Right cardiac atrium (tissue), 5 donors: ENCODE data around the gene VSX1. TPM values are rescaled to one million over a fixed set of nuclear protein-coding genes. Genes with fewer than 3 reads are reported as not detected.

Source experiments
- ATAC-seq, 2 donors: fragments of 200-7000 bp; cut with Tn5 transposase; one replicate each; pipeline versions ENCODE4 v1.8.0 to v1.9.1; 2020; ENCODE audit warnings: moderate library complexity in 2 of 2, mild to moderate bottlenecking in 1 of 2
- DNase-seq, 3 donors: peaks; one replicate each; pipeline ENCODE4 v3.0.0-alpha.2; 2020
- H3K27ac ChIP-seq: one replicate; pipeline ENCODE4 v1.5.1; 2013; ENCODE audit warnings: mild to moderate bottlenecking, low read length, control low read depth, moderate library complexity
- H3K27me3 ChIP-seq: one replicate; pipeline ENCODE4 v1.6.1; 2013; ENCODE audit not compliant: control insufficient read depth, insufficient read depth
- H3K4me1 ChIP-seq: one replicate; pipeline ENCODE4 v1.6.1; 2013; ENCODE audit warnings: low read length; ENCODE audit not compliant: control insufficient read depth, insufficient read depth
- H3K4me3 ChIP-seq: one replicate; pipeline ENCODE4 v1.5.1; 2013; ENCODE audit warnings: low read length, control low read depth
- H3K9me3 ChIP-seq: one replicate; pipeline ENCODE4 v1.6.1; 2013; ENCODE audit warnings: low read length; ENCODE audit not compliant: control insufficient read depth
- WGBS: extraction: QIAGEN DNeasy Blood & Tissue Kit; methylation state at CpG from one replicate; pipeline ENCODE4 v1.1.7; 2013; 5-methylcytosine and 5-hydroxymethylcytosine counted together
- intact Hi-C, 4 donors: fragments of 100-400 bp; cut with DNase I; formaldehyde crosslinking; loops; one replicate each; pipeline versions ENCODE4 v1.11.0 to v1.14.0; 2022 to 2023
- polyA plus RNA-seq: library from polyadenylated mRNA; stranded (reverse); fragments of 200-250 nt; gene quantifications from one replicate; pipeline ENCODE4 v1.2.3, GENCODE V29; 2013
- total RNA-seq, 4 donors: library from RNA; stranded (reverse); fragmentation: NEBNext Ultra II Directional; extraction: Animal tissue kit (Norgen Biotek cat#: 25700); gene quantifications; one replicate each; pipeline ENCODE4 v1.2.1, GENCODE V29; 2021
- donor health status: healthy with polysubstance abuse.
- donor health status: DM: no; HTN: yes; CAD: no.
- donor health status: DM: no; HTN: no; CAD: no.
- donor health status: DM: no; HTN: yes; CAD: no; lungs with severe emphysema.
- donor health status: DM: yes; HTN: yes; CAD: no.

VSX1 gene
- total and polyA plus RNA-seq, 5 donors: 0.27 to 0.44 TPM; not detected in 3

DNA sequence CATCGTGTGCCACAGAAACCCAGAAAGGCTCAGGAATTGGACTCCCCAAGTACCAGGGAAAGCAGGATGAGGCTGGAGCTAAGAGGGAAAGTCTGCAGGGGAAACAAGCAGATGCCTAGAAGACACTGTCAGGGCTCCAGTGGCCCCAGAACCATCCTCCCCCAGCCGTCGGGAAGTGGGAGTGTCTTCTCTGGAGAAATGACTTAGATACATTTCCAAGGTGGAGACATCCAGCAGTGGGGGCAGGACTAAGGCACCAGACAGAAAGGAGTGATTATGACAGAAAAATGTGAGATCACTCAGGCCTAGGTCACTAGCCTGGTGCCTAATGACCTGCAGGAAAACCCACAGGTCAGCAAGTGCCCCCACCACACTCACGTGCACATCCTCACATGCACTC is 36.0 kb upstream of the VSX1 start:
- no peak for DNase-seq

DNA sequence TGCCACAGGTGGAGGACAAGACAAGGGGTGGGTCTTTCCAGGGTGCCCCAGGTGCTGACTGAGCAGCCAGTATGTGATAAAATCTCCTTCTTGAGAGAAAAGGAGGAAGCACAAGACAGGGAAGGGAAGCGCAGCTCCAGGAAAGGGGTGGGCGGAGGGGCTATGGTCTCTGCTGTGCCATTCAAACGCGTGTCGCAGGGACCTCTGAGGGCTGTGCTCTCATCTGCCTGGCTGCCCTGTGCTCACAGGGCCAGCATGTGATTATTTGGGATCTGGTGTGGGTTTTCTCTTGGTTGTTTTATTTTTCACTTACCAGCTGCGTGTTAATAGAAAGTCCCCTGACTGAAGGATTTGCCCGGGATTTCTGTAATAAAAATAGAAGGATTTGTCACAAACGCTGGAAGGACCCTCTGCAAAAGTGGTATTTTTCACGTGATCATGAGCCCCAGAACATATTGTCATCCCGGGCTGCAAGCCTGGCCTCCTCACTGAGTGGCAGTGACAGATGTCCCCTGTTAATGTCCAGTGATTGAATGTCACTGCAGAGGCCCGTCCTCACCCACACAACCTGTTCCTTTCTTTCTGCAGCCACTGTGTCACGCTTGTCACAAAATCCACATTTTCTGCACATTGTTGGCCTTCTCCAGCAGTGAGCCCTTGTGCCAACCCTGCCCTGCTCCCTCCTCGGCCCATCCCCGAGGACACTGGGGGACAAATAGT is 35.0 kb upstream of the VSX1 start:
- ATAC-seq (peak in 1 of 2 donors; percentile 48), DNase-seq (peak in 1 of 3 donors; percentile 14)
- intact Hi-C loops: no loop called here
- Histone ChIP-seq H3K4me1 (peaks cover 3% of the 10 kb centered on the region), H3K9me3 (no peaks in the 10 kb centered on the region), H3K27me3 (no peaks in the 10 kb centered on the region), H3K27ac (no peak overlapping the region), H3K4me3 (no peak overlapping the region)
- WGBS: 53% methylated on average over 14 of the region's 14 CpGs

More for the DNA sequence above, 36.0 kb upstream of the VSX1 start:
- Histone ChIP-seq H3K27ac (no peak overlapping the region), H3K9me3 (no peaks in the 10 kb centered on the region), H3K4me1 (peaks cover 3% of the 10 kb centered on the region), H3K4me3 (no peak overlapping the region), H3K27me3 (no peaks in the 10 kb centered on the region)
- ATAC-seq: no peak
- intact Hi-C loops: no loop called here
- 53% methylated on average over 4 of the region's 4 CpGs for WGBS

DNA sequence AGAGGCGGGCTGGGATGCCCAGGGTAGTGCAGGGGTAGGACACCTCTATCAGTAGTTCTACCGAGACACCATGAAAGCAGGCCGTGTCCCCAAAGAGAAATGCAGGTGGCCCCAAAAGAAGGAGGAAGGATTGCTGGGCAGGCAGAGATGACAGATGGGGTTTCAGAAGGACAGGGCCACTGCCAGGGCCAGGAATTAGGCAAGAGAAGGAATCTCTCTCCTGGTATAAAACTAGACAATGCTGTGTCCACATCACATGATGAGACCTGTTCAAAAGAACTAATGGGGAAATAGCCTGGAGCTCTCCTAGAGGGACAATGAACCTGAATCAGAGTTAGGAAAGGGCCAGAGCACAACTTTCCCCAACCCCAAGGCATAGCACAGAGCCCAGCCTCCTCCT is 21.6 kb upstream of the VSX1 start:
- Histone ChIP-seq H3K27ac (no peak overlapping the region), H3K27me3 (no peaks in the 10 kb centered on the region), H3K4me1 (no peaks in the 10 kb centered on the region), H3K4me3 (no peak overlapping the region), H3K9me3 (no peaks in the 10 kb centered on the region)
- ATAC-seq (no peak), DNase-seq (no peak)
- WGBS: 97% methylated on average over 3 of the region's 3 CpGs
- intact Hi-C loops: no loop called here

DNA sequence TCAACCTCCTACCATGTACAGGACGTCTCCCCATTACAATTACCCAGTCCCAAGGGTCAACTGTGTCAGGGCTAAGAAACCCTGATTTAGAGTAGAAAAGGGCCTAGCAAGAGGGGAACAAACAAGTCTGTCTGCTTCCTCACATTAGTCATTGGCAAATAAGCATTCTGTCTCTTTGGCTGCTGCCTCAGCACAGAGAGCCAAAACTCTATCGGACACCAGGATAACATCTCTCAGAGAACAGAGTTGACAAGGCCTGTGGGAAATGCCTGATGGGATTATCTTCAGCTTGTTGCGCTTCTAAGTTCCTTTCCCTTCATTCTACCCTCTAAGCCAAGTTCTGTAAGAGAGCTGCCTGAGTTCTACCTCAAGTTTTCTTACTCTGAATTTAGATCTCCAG is 19.0 kb upstream of the VSX1 start:
- DNase-seq (no peak), ATAC-seq (peak; percentile 77 to 86)
- Histone ChIP-seq H3K27me3 (no peaks in the 10 kb centered on the region), H3K9me3 (no peaks in the 10 kb centered on the region), H3K4me1 (no peaks in the 10 kb centered on the region), H3K27ac (no peak overlapping the region), H3K4me3 (no peak overlapping the region)
- intact Hi-C loops: no loop called here
- WGBS: 22% methylated on average over 3 of the region's 3 CpGs

DNA sequence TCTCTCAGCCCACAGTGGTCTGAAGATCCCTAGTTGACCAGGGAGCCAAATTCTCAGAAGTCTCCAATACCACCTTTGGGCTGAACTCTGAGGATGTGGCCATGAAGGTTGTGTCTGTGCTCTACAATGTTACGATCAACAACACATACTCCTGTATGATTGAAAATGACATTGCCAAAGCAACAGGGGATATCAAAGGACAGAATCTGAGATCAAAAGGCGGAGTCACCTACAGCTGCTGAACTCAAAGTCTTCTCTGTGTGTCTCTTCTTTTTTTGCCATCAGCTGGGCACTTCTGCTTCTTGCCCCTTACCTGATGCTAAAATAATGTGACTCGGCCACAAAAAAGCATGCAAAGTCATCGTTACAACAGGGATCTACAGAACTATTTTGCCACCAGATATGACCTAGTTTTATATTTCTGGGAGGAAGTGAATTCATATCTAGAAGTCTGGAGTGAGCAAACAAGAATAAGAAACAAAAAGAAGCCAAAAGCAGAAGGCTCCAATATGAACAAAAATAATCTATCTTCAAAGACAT is 17.7 kb upstream of the VSX1 start:
- Histone ChIP-seq H3K27me3 (no peaks in the 10 kb centered on the region), H3K9me3 (no peaks in the 10 kb centered on the region), H3K27ac (no peak overlapping the region), H3K4me3 (no peak overlapping the region), H3K4me1 (no peaks in the 10 kb centered on the region)
- WGBS: 77% methylated on average over 4 of the region's 4 CpGs
- ATAC-seq (no peak), DNase-seq (no peak)
- intact Hi-C loops: no loop called here

DNA sequence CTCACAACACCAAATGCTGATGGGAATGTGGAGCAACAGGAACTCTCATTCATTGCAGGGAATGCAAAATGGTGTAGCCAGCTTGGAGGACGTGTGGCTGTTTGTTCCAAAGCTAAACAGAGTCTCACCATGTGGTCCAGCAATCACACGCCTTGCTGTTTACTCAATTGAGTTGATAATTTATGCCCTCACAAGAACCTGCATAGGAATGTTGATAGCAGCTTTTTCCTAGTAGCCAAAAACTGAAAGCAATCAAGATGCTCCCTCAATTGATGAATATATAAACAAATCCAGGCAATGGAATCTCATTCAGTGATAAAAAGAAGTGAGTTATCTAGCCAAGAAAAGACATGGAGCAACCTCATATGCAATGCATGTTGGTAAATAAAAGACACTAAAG is 15.6 kb upstream of the VSX1 start:
- no peak overlapping the region for H3K4me3 ChIP-seq

DNA sequence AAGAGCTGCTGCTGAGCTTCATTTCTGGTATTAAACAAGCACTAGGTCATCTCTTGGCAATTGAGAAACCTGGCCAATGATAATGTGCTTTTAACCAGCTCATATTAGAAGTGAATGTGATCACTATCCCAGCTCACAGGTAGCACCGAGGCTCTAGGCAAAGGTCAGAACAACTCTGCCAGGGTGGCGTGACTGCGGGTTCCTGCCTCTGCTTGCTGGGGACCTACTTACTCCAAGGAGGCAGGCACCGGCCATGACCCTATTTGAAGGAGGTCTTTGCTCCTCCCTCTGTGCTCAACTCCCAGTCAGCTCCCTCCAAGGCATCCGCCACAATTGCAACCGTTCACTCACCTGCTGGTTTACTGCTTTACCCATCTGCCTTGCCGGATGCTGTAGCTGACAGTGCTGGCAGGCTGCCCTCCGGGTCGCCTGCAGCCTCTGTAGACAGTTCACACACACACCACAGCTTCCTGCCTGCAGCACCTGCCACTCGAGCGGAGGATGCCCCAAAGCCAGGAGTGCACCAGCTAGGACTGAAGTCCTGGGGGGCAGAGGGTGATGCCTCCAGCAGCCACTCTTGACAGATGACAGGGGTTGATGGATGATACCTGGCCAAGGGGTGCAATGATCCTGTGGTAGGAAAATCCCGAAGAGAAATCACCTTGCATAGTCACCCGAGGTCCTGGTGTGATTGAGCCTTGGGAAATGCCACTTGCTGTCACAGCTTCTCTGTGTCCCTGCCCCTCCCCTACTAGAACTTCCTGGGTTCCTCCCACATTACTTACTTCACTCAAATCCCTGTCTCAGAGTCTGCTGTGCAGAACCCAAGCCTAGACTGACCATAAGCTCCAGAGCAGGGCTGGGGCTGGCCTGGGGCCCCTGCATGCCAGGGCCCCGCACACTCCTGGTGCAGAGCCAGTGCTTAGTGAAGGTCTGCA is 8.8 kb upstream of the VSX1 start:
- Histone ChIP-seq H3K27me3 (no peaks in the 10 kb centered on the region), H3K4me3 (no peak overlapping the region), H3K9me3 (no peaks in the 10 kb centered on the region), H3K4me1 (no peaks in the 10 kb centered on the region), H3K27ac (no peak overlapping the region)
- peak in 2 of 3 donors; percentile 63 to 64 for DNase-seq
- ATAC-seq: peak in 1 of 2 donors; percentile 26
- WGBS: 57% methylated on average over 14 of the region's 14 CpGs
- intact Hi-C loops: no loop called here

More for the DNA sequence above, 15.6 kb upstream of the VSX1 start:
- Histone ChIP-seq H3K4me1 (no peaks in the 10 kb centered on the region), H3K27me3 (no peaks in the 10 kb centered on the region), H3K27ac (no peak overlapping the region), H3K9me3 (no peaks in the 10 kb centered on the region)
- ATAC-seq (no peak), DNase-seq (no peak)
- intact Hi-C loops: no loop called here
- 25% methylated on average over 2 of the region's 2 CpGs for WGBS

DNA sequence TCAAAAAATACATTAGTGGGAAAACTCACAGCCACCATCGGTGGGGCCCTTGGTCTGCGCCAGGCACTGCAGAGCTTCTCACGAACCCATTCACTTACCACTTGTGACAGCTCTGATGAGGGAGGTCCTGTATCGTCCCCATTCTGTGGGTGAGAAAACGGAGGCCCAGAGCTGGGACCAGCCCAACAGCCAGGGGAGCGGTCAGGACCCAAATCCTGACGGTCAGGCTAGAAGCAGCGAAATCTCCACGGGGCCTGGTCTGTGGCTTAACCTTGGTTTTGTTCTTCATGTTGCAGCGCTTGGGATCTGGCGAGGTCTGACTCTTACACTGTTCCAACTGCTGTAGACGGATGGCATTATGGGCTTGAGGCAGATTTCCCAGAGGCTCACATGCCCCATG is 7.7 kb upstream of the VSX1 start:
- Histone ChIP-seq H3K4me3 (no peak overlapping the region), H3K9me3 (no peaks in the 10 kb centered on the region), H3K4me1 (no peaks in the 10 kb centered on the region), H3K27me3 (no peaks in the 10 kb centered on the region), H3K27ac (no peak overlapping the region)
- ATAC-seq: no peak
- no peak for DNase-seq
- intact Hi-C loops: loop anchor here in 1 of 4 donors (5.0 kb wide), 1 partner anchor 88 kb away; no protein-coding TSS in a partner anchor
- 86% methylated on average over 12 of the region's 12 CpGs for WGBS

DNA sequence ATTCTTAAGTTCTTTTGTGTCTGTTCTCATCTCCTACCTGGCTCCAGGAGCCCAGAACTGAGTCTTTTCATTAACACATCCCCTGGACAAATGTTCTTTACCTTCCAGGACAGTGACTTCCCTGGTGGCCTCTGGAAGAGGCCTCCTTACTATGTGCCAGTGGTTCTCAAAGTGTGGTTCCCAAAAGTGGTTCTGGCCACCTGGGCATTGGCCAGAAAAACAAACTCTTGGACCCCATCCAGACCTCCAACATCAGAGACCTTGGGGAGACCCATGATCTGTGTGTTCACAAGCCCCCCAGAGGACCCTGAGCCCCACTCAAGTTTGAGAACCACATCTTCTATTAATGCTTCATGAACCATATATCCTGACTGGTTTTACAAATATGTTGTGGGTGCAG is 7.2 kb upstream of the VSX1 start:
- ATAC-seq (no peak), DNase-seq (no peak)
- intact Hi-C loops: loop anchor here in 1 of 4 donors (5.0 kb wide), 1 partner anchor 88 kb away; no protein-coding TSS in a partner anchor
- no peak overlapping the region for H3K4me3 ChIP-seq
- H3K4me1 ChIP-seq: no peaks in the 10 kb centered on the region
- no peak overlapping the region for H3K27ac ChIP-seq
- no peaks in the 10 kb centered on the region for H3K9me3 ChIP-seq
- no peaks in the 10 kb centered on the region for H3K27me3 ChIP-seq

DNA sequence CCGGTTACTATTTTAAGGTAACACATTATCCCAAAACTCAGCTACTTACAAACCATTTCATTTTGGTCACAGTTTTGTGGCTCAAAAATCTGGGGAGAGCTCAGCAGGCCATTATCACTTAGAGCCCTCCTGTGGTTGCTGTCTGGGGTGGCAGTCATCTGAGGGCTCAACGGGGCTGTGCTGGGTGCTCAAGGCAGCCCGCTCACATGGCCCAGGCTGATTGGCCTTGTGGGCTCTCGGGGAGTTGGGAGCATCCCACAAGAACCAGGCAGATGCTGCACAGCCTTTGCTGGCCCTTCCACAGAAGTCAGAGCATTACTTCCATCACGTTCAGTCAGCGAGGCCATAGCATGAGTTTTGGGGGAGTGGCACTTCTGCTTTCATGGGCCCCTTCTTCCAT is 6.3 kb upstream of the VSX1 start:
- H3K4me3 ChIP-seq: no peak overlapping the region
- H3K27me3 ChIP-seq: no peaks in the 10 kb centered on the region
- H3K27ac ChIP-seq: no peak overlapping the region
- intact Hi-C loops: loop anchor here in 1 of 4 donors (5.0 kb wide), 1 partner anchor 89 kb away; no protein-coding TSS in a partner anchor
- no peak for ATAC-seq
- DNase-seq: no peak
- H3K4me1 ChIP-seq: no peaks in the 10 kb centered on the region
- no peaks in the 10 kb centered on the region for H3K9me3 ChIP-seq
- 67% methylated on average over 6 of the region's 6 CpGs for WGBS
